Activated B cell treated with CpG ODN at 0.5 μM for 24 hours (primary cell): ENCODE measurements around the gene PPP1R9B. TPM values are rescaled to one million over a fixed set of nuclear protein-coding genes. Genes with fewer than 3 reads are reported as not detected.

Experiments
- ATAC-seq: fragments of 200-7000 bp; cut with Tn5 transposase; one replicate; pipeline ENCODE4 v1.10.0; 2021; ENCODE audit warnings: low read depth, mild to moderate bottlenecking, moderate library complexity
- CTCF ChIA-PET: fragments of 350-600 bp; sonication (Branson Sonifier 250); formaldehyde crosslinking; loops from one replicate; lab custom pipeline; 2021; ENCODE audit warnings: antibody characterized with exemption; lab: Charles Lee
- POLR2A ChIA-PET: fragments of 350-600 bp; sonication (Branson Sonifier 250); formaldehyde crosslinking; loops from one replicate; lab custom pipeline; 2021; ENCODE audit warnings: antibody characterized with exemption; lab: Charles Lee
- DNase-seq: peaks from one replicate; pipeline ENCODE4 v3.0.0; 2022
- H3K27ac Mint-ChIP-seq: one replicate; pipeline ENCODE4 v1.8.0; 2020; ENCODE audit warnings: mixed read lengths
- H3K27me3 Mint-ChIP-seq: one replicate; pipeline ENCODE4 v1.8.0; 2021; ENCODE audit warnings: mixed read lengths
- H3K36me3 Mint-ChIP-seq: one replicate; pipeline ENCODE4 v1.8.0; 2021; ENCODE audit warnings: low read depth, mixed read lengths
- H3K4me1 Mint-ChIP-seq: one replicate; pipeline ENCODE4 v1.8.0; 2021; ENCODE audit warnings: mixed read lengths
- H3K4me3 Mint-ChIP-seq: one replicate; pipeline ENCODE4 v1.8.0; 2020; ENCODE audit warnings: mild to moderate bottlenecking, mixed read lengths
- H3K9me3 Mint-ChIP-seq: one replicate; pipeline ENCODE4 v1.8.0; 2020; ENCODE audit warnings: mixed read lengths
- intact Hi-C: fragments of 100-400 bp; cut with micrococcal nuclease; formaldehyde crosslinking; loops from one replicate; pipeline ENCODE4 v1.15.1; 2024
- total RNA-seq: library from RNA; stranded (reverse); gene quantifications from 2 replicates; pipeline ENCODE4 v1.2.3, GENCODE V29; 2022
- TF ChIP-seq, protein P1 (sequence below): fragments of 200-600 bp; IDR thresholded peaks from one replicate; pipeline ENCODE4 v1.8.0; 2022; ENCODE audit warnings: antibody characterized with exemption, mild to moderate bottlenecking

The PPP1R9B gene
- total RNA-seq, 1 donor from 2014 or later = 313 TPM

DNA sequence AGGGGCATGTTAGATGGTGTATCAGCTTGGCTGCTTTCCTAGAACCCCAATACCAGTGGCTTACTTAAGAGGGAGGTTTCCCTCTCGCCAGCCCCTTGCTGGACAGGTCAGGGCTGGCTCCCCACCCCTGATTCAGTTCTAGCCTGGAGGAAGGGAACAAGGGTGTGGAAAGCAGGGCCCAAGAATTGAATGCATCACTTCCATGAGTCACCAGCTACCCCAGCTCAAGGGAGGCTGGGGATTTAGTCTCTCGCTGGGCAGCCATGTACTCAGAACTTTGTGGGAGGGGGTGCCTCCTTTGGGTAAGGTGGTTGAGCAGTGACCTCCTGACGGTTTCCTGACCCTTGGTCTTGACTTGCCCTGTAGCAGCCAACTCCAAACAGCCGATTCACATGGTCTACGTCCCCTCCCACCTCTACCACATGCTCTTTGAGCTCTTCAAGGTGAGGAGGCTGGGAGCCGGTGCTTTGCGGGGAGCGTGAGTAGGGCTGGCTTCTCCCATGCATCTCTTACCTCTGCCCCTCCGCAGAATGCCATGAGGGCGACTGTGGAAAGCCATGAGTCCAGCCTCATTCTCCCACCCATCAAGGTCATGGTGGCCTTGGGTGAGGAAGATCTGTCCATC is 42.6 kb downstream of the PPP1R9B start:
- DNase-seq (no peak), ATAC-seq (no peak)
- Mint-ChIP-seq H3K4me3 (no peak overlapping the region), H3K27me3 (no peaks in the 10 kb centered on the region), H3K9me3 (no peaks in the 10 kb centered on the region), H3K27ac (no peak overlapping the region), H3K4me1 (no peaks in the 10 kb centered on the region), H3K36me3 (peaks cover 42% of the 10 kb centered on the region)
- intact Hi-C loops = no loop called here
- TF ChIP-seq, protein P1, sequence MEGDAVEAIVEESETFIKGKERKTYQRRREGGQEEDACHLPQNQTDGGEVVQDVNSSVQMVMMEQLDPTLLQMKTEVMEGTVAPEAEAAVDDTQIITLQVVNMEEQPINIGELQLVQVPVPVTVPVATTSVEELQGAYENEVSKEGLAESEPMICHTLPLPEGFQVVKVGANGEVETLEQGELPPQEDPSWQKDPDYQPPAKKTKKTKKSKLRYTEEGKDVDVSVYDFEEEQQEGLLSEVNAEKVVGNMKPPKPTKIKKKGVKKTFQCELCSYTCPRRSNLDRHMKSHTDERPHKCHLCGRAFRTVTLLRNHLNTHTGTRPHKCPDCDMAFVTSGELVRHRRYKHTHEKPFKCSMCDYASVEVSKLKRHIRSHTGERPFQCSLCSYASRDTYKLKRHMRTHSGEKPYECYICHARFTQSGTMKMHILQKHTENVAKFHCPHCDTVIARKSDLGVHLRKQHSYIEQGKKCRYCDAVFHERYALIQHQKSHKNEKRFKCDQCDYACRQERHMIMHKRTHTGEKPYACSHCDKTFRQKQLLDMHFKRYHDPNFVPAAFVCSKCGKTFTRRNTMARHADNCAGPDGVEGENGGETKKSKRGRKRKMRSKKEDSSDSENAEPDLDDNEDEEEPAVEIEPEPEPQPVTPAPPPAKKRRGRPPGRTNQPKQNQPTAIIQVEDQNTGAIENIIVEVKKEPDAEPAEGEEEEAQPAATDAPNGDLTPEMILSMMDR = no peak
- CTCF ChIA-PET = interaction anchor here (1.1 kb wide), 1 partner anchor 14 kb away, joined by 3 read pairs; no protein-coding TSS in a partner anchor
- POLR2A ChIA-PET = interaction anchor here (1.1 kb wide), 1 partner anchor 40 kb away, joined by 3 read pairs; no protein-coding TSS in a partner anchor

DNA sequence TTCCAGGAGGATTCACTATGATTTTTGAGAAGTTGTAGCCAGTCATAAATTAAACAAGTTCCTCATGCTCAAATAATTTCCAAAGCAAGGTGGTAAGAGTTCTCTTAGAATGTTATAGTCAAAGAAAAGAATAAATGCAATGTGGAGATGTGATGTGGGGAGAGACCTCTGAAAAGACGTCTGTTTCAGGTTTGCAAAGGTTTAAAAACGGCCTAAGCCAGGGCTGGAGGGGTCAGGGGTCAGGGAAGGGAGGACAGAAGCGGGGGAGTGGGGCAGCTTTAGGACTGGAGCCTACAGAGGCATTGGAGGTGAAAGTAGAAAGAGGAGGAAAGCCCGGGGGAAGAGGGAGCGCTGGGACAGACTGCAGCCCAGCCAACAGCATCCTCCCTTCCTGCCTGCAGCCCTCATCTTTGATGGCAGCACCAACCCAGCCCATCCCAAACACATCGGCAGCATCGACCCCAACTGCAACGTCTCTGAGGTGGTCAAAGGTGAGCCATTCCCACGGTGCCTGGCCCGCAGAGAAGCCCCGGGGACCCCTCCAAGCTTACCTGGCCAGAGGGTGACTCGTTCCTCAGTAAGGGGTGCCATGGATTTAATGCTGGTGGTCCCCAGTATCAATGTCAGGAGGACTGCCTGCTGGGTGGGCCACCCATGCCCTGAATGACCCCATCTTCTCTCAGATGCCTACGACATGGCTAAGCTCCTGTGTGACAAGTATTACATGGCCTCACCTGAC is 43.9 kb downstream of the PPP1R9B start:
- TF ChIP-seq, protein P1 = no peak
- ChIA-PET POLR2A (no interaction called here), CTCF (no interaction called here)
- Mint-ChIP-seq H3K27me3 (no peaks in the 10 kb centered on the region), H3K4me3 (no peak overlapping the region), H3K9me3 (no peaks in the 10 kb centered on the region), H3K27ac (no peak overlapping the region), H3K36me3 (peaks cover 42% of the 10 kb centered on the region), H3K4me1 (no peaks in the 10 kb centered on the region)
- DNase-seq = no peak
- no peak for ATAC-seq
- intact Hi-C loops = no loop called here

DNA sequence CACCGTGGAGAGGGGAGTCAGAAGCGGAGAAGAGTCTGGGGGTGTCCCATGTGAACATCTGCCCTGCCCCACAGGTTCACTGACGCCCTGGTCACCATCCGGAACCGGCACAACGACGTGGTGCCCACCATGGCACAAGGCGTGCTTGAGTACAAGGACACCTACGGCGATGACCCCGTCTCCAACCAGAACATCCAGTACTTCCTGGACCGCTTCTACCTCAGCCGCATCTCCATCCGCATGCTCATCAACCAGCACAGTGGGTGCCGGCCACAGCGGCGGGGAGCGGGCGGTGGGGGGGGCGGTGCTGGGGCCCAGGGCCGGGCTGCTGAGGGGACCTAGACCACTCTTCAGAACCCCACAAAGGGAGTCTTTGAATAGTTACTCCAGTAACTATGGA is 44.7 kb downstream of the PPP1R9B start:
- H3K27ac Mint-ChIP-seq = no peak overlapping the region
- no peak for DNase-seq
- H3K36me3 Mint-ChIP-seq = peaks cover 46% of the 10 kb centered on the region
- intact Hi-C loops = no loop called here
- ChIA-PET POLR2A (no interaction called here), CTCF (no interaction called here)
- TF ChIP-seq, protein P1 = no peak
- H3K9me3 Mint-ChIP-seq = no peaks in the 10 kb centered on the region
- H3K4me1 Mint-ChIP-seq = no peaks in the 10 kb centered on the region
- no peak for ATAC-seq
- H3K27me3 Mint-ChIP-seq = no peaks in the 10 kb centered on the region
- no peak overlapping the region for H3K4me3 Mint-ChIP-seq

DNA sequence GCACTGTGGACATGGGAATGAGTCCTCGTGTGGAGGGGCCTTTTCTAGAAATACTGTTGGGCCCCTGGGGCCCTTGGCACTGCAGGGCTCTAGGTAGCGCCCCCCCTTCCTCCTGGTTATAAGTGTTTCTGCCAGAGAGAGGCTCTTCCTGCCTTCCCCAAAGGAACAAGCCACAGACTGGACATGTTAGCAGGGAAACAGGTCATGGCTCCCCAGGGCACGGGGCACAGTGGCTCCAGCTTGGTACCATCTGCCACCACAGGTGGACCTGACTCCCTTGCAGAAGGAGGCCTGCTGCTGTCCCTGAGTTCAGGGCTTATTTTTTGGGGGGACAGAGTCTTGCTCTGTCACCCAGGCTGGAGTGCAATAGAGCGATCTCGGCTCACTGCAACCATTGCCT is 46.5 kb downstream of the PPP1R9B start:
- intact Hi-C loops = no loop called here
- no peaks in the 10 kb centered on the region for H3K9me3 Mint-ChIP-seq
- H3K27me3 Mint-ChIP-seq = no peaks in the 10 kb centered on the region
- DNase-seq = no peak
- CTCF ChIA-PET = interaction anchor here (2.1 kb wide), 1 partner anchor 10 kb away, joined by 9 read pairs; no protein-coding TSS in a partner anchor
- TF ChIP-seq, protein P1 = no peak
- H3K4me3 Mint-ChIP-seq = no peak overlapping the region
- H3K36me3 Mint-ChIP-seq = peaks cover 50% of the 10 kb centered on the region
- POLR2A ChIA-PET = interaction anchor here (1.5 kb wide), 1 partner anchor 14 kb away, joined by 3 read pairs; no protein-coding TSS in a partner anchor
- ATAC-seq = no peak
- H3K4me1 Mint-ChIP-seq = peaks cover 2% of the 10 kb centered on the region
- no peak overlapping the region for H3K27ac Mint-ChIP-seq

DNA sequence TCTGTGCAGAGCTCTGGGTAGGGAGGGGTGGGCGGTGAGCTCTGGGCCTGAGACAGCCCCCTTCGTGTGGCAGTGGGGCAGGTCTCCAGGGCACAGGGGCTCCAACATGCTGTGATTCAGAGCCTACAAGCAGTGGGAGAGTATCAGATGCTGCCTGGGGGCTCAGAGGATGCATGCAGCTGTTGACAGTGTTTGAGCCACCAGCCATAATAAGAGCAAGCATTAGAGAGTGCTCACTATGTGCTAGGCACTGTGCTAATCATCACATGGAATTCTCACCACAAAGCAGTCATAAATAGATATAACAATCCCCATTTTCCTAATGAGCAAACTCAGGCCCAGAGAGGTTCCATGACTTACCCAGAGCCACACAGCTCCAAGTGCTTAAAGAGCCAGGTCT is 47.2 kb downstream of the PPP1R9B start:
- H3K4me3 Mint-ChIP-seq = no peak overlapping the region
- ChIA-PET POLR2A (interaction anchor here (0.6 kb wide), 1 partner anchor 26 kb away, joined by 5 read pairs; no protein-coding TSS in a partner anchor), CTCF (interaction anchor here (2.1 kb wide), 1 partner anchor 9 kb away, joined by 9 read pairs; no protein-coding TSS in a partner anchor)
- peaks cover 49% of the 10 kb centered on the region for H3K36me3 Mint-ChIP-seq
- H3K4me1 Mint-ChIP-seq = peaks cover 2% of the 10 kb centered on the region
- intact Hi-C loops = no loop called here
- no peak for DNase-seq
- no peaks in the 10 kb centered on the region for H3K9me3 Mint-ChIP-seq
- TF ChIP-seq, protein P1 = no peak
- H3K27me3 Mint-ChIP-seq = no peaks in the 10 kb centered on the region
- H3K27ac Mint-ChIP-seq = no peak overlapping the region
- ATAC-seq = no peak
